Tibial nerve (tissue), 4 donors: Measurements from ENCODE around the gene POU3F3.

Experiments used
- CTCF ChIP-seq, 5 experiments: fragments of 200-600 bp in 3 of 5; fragments of 450-650 bp in 2 of 5; sonication (generic) in 3 of 5; IDR thresholded peaks; one replicate each; pipeline ENCODE4 v1.5.1; 2016 to 2019; ENCODE audit warnings: antibody characterized with exemption in 5 of 5, mild to moderate bottlenecking in 3 of 5, moderate library complexity in 2 of 5
- EP300 ChIP-seq, 2 donors: sonication (generic); formaldehyde crosslinking; IDR thresholded peaks; one replicate each; pipeline ENCODE4 v1.6.1; 2017; ENCODE audit warnings: antibody characterized with exemption in 2 of 2, mild to moderate bottlenecking in 1 of 2
- POLR2A ChIP-seq, 2 donors: fragments of 450-650 bp; IDR thresholded peaks; one replicate each; pipeline ENCODE4 v1.6.1; 2017; ENCODE audit warnings: antibody characterized with exemption in 2 of 2, mild to moderate bottlenecking in 2 of 2, moderate library complexity in 2 of 2

- no peak for TF ChIP-seq CTCF (IDR thresholded peaks at IDR 0.05)
- TF ChIP-seq EP300 (IDR thresholded peaks at IDR 0.05) = no peak
- TF ChIP-seq POLR2A (IDR thresholded peaks at IDR 0.05) = no peak
Measured at GRCh38 chr2:104885119-104885782, 31.3 kb downstream of the POU3F3 start.
